Measurements from ENCODE around the gene WDFY2. TPM values are rescaled to one million over a fixed set of nuclear protein-coding genes. Genes with fewer than 3 reads are reported as not detected.

WDFY2 gene
- total and polyA plus RNA-seq, 10 of the 15 experiments (the other 5 are each of a cell fraction or from before 2014, with no cell fraction given) = 2.1 to 13.0 (median 8.1) TPM

- Histone ChIP-seq H2AFZ (ENCODE audit: control insufficient read depth, low read depth, low read length) (no peak overlapping the region), H3K4me3 (no peak overlapping the region)
- intact Hi-C loops (cut with micrococcal nuclease; ENCODE audit: unreplicated experiment) = no loop called here
Measured at GRCh38 chr13:51675877-51676276, 91.6 kb downstream of the WDFY2 start.

More at GRCh38 chr13:51675877-51676276, 91.6 kb downstream of the WDFY2 start:
- Histone ChIP-seq H3K4me2 (ENCODE audit: control insufficient read depth, insufficient read depth) (no peak overlapping the region), H3K27ac (ENCODE audit: control insufficient read depth, insufficient read depth) (no peak overlapping the region), H3K36me3 (ENCODE audit: control insufficient read depth in 2 of 2, insufficient read depth in 2 of 2, low read length in 1 of 2) (no peaks in the 10 kb centered on the region), H4K20me1 (ENCODE audit: control insufficient read depth, insufficient read depth) (no peaks in the 10 kb centered on the region), H3K9me3 (replicated peaks; ENCODE audit: control insufficient read depth, insufficient read depth, low read length) (peaks cover 2% of the 10 kb centered on the region; the same call in 1 of the 3 replicates), H3K4me1 (ENCODE audit: control insufficient read depth, insufficient read depth, low read length) (no peaks in the 10 kb centered on the region), H3K9ac (ENCODE audit: control insufficient read depth, insufficient read depth, low read length) (no peak overlapping the region), H3K79me2 (ENCODE audit: control insufficient read depth, insufficient read depth, low read length) (no peaks in the 10 kb centered on the region; the same call in 1 of the 2 replicates), H3K27me3 (replicated peaks in 1 of 2; ENCODE audit: control insufficient read depth in 2 of 2, insufficient read depth in 2 of 2, low read length in 1 of 2) (no peaks in the 10 kb centered on the region)
- RAD21 ChIA-PET (ENCODE audit: unreplicated experiment) = interaction anchor here (1.3 kb wide), 1 partner anchor 11 kb away, joined by 4 read pairs; no protein-coding TSS in a partner anchor
- 96% methylated on average over 3 of the region's 3 CpGs for WGBS (ENCODE audit: insufficient coverage, insufficient replicate concordance, low lambda C conversion rate, missing lambda C conversion rate)
- FAIRE-seq = no peak
- no peak for DNase-seq (ENCODE audit: low read depth, low spot score)
- CTCF ChIA-PET = interaction anchor here (1.5 kb wide), 1 partner anchor 11 kb away, joined by 5 read pairs; no protein-coding TSS in a partner anchor
- SMC1A ChIA-PET (ENCODE audit: uncharacterized antibody, unreplicated experiment) = interaction anchor here (1.2 kb wide), 1 partner anchor 74 kb away, joined by 3 read pairs; no protein-coding TSS in a partner anchor
- no peak for ATAC-seq
- POLR2A ChIA-PET = no interaction called here
- in situ Hi-C loops (cut with MboI) = no loop called here
- no TSS peak for BruUV-seq (replicated peaks)
- no peak for TF ChIP-seq HDGF (IDR thresholded peaks at IDR 0.05)
- TF ChIP-seq BHLHE40 (IDR thresholded peaks at IDR 0.05; ENCODE audit: borderline replicate concordance in 1 of 2, low read depth in 2 of 2, low read length in 1 of 2) = no peak
- no peak for TF ChIP-seq KAT2A (conservative IDR thresholded peaks at IDR 0.05; ENCODE audit: control insufficient read depth, low read depth, low read length)
- TF ChIP-seq ZBED1 (IDR thresholded peaks at IDR 0.05; ENCODE audit: borderline replicate concordance) = no peak
- no peak for TF ChIP-seq PAX8 (IDR thresholded peaks at IDR 0.05)
- no peak for TF ChIP-seq SIN3A (IDR thresholded peaks at IDR 0.05; ENCODE audit: low read depth, low read length)
- no peak for TF ChIP-seq LARP7 (IDR thresholded peaks at IDR 0.05)
- TF ChIP-seq HDAC2 (IDR thresholded peaks at IDR 0.05) = no peak
- no peak for TF ChIP-seq ZNF274 (IDR thresholded peaks at IDR 0.05; ENCODE audit: insufficient read depth, insufficient read length)
- TF ChIP-seq, protein P1, sequence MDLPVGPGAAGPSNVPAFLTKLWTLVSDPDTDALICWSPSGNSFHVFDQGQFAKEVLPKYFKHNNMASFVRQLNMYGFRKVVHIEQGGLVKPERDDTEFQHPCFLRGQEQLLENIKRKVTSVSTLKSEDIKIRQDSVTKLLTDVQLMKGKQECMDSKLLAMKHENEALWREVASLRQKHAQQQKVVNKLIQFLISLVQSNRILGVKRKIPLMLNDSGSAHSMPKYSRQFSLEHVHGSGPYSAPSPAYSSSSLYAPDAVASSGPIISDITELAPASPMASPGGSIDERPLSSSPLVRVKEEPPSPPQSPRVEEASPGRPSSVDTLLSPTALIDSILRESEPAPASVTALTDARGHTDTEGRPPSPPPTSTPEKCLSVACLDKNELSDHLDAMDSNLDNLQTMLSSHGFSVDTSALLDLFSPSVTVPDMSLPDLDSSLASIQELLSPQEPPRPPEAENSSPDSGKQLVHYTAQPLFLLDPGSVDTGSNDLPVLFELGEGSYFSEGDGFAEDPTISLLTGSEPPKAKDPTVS (IDR thresholded peaks at IDR 0.05; ENCODE audit: low read depth, low read length) = no peak
- no peak for TF ChIP-seq USF1 (IDR thresholded peaks at IDR 0.05; ENCODE audit: borderline replicate concordance, extremely low read length, insufficient read depth, low read depth, low read length)
- TF ChIP-seq SREBF2 (IDR thresholded peaks at IDR 0.05; ENCODE audit: low read length) = no peak
- TF ChIP-seq MTA3 (IDR thresholded peaks at IDR 0.05; ENCODE audit: borderline replicate concordance, low read length) = no peak
- no peak for TF ChIP-seq BCL11A (IDR thresholded peaks at IDR 0.05; ENCODE audit: low read depth, low read length)
- no peak for TF ChIP-seq BACH1 (IDR thresholded peaks at IDR 0.05; ENCODE audit: borderline replicate concordance)
- TF ChIP-seq ASH2L (IDR thresholded peaks at IDR 0.05; ENCODE audit: borderline replicate concordance, low read depth) = no peak
- no peak for TF ChIP-seq SP1 (IDR thresholded peaks at IDR 0.05; ENCODE audit: low read depth, low read length)

All from GM12878 (cell line).